Neural crest cell (in vitro differentiated cells): Measurements from ENCODE around the gene DBNDD1. TPM values are rescaled to one million over a fixed set of nuclear protein-coding genes. Genes with fewer than 3 reads are reported as not detected.
A peak's percentile ranks its signal among the peaks of the same experiment; 100 is the strongest.

Experiments used
- DNase-seq: peaks from one replicate; pipeline ENCODE4 v3.0.0; 2021; ENCODE audit warnings: low read depth, mixed read lengths, low spot score
- H3K27ac Mint-ChIP-seq: one replicate; pipeline ENCODE4 v1.8.0; 2021; ENCODE audit warnings: mild to moderate bottlenecking, mixed read lengths; ENCODE audit not compliant: unreplicated experiment
- H3K27me3 Mint-ChIP-seq: 2 replicates; pipeline ENCODE4 v1.8.0; 2021; ENCODE audit warnings: low read depth, mild to moderate bottlenecking, mixed read lengths
- H3K36me3 Mint-ChIP-seq: 2 replicates; pipeline ENCODE4 v1.8.0; 2021; ENCODE audit warnings: low read depth, mild to moderate bottlenecking, mixed read lengths
- H3K4me1 Mint-ChIP-seq: 2 replicates; pipeline ENCODE4 v1.8.0; 2021; ENCODE audit warnings: mixed read lengths
- H3K4me3 Mint-ChIP-seq: one replicate; pipeline ENCODE4 v1.8.0; 2021; ENCODE audit warnings: mild to moderate bottlenecking, mixed read lengths
- H3K9me3 Mint-ChIP-seq: 2 replicates; pipeline ENCODE4 v1.8.0; 2021; ENCODE audit warnings: mixed read lengths
- CTCF ChIP-seq: fragments of 200-600 bp; sonication (generic); conservative IDR thresholded peaks from 2 replicates; pipeline ENCODE4 v1.5.0; 2021; ENCODE audit warnings: antibody characterized with exemption, mild to moderate bottlenecking
- total RNA-seq: library from RNA; stranded (reverse); gene quantifications from 2 replicates; pipeline ENCODE4 v1.2.1, GENCODE V29; 2021

Gene DBNDD1
- total RNA-seq, 1 donor from 2014 or later, result 4.9 TPM

- H3K27ac Mint-ChIP-seq, result no peak overlapping the region
- H3K4me1 Mint-ChIP-seq, result peaks cover 11% of the 10 kb centered on the region
- DNase-seq, result peak; percentile 60
- peaks cover 11% of the 10 kb centered on the region for H3K27me3 Mint-ChIP-seq
- H3K36me3 Mint-ChIP-seq, result no peaks in the 10 kb centered on the region
- H3K9me3 Mint-ChIP-seq, result no peaks in the 10 kb centered on the region
- no peak for TF ChIP-seq CTCF
- no peak overlapping the region for H3K4me3 Mint-ChIP-seq
Measured at GRCh38 chr16:90046971-90047713, 27.9 kb upstream of the DBNDD1 start.

- H3K36me3 Mint-ChIP-seq, result no peaks in the 10 kb centered on the region
- H3K4me1 Mint-ChIP-seq, result peaks cover 11% of the 10 kb centered on the region
- H3K4me3 Mint-ChIP-seq, result no peak overlapping the region
- H3K27me3 Mint-ChIP-seq, result peaks cover 11% of the 10 kb centered on the region
- no peak for DNase-seq
- no peak for TF ChIP-seq CTCF
- H3K27ac Mint-ChIP-seq, result no peak overlapping the region
- H3K9me3 Mint-ChIP-seq, result no peaks in the 10 kb centered on the region
Measured at GRCh38 chr16:90046122-90046970, 27.1 kb upstream of the DBNDD1 start.

GRCh38 chr16:90044111-90044551 is 24.9 kb upstream of the DBNDD1 start:
- Mint-ChIP-seq H3K4me1 (peaks cover 11% of the 10 kb centered on the region), H3K4me3 (no peak overlapping the region), H3K27me3 (peaks cover 10% of the 10 kb centered on the region), H3K36me3 (no peaks in the 10 kb centered on the region), H3K27ac (no peak overlapping the region), H3K9me3 (no peaks in the 10 kb centered on the region)
- no peak for DNase-seq
- TF ChIP-seq CTCF, result no peak

- peaks cover 5% of the 10 kb centered on the region for H3K27me3 Mint-ChIP-seq
- no peak for TF ChIP-seq CTCF
- H3K4me3 Mint-ChIP-seq, result no peak overlapping the region
- no peaks in the 10 kb centered on the region for H3K36me3 Mint-ChIP-seq
- no peak overlapping the region for H3K27ac Mint-ChIP-seq
- peaks cover 9% of the 10 kb centered on the region for H3K4me1 Mint-ChIP-seq
- no peak for DNase-seq
- no peaks in the 10 kb centered on the region for H3K9me3 Mint-ChIP-seq
Measured at GRCh38 chr16:90043526-90043925, 24.3 kb upstream of the DBNDD1 start.

GRCh38 chr16:90042946-90043514 is 23.8 kb upstream of the DBNDD1 start:
- TF ChIP-seq CTCF, result no peak
- Mint-ChIP-seq H3K27ac (no peak overlapping the region), H3K27me3 (peaks cover under 1% of the 10 kb centered on the region), H3K4me3 (no peak overlapping the region), H3K36me3 (no peaks in the 10 kb centered on the region), H3K4me1 (peaks cover 4% of the 10 kb centered on the region), H3K9me3 (no peaks in the 10 kb centered on the region)
- DNase-seq, result no peak
